Stimulated activated CD8-positive, alpha-beta memory T cell treated with anti-CD3 and anti-CD28 coated beads, Interleukin-4, amount 100 ng/mL, for 1 hour (primary cell): ENCODE measurements around the gene DEGS1.

Experiments used
- DNase-seq, 2 donors: peaks; one replicate each; pipeline ENCODE4 v3.0.0-alpha.2; 2020; ENCODE audit warnings: low read depth in 2 of 2, low spot score in 1 of 2

DEGS1 gene

DNA sequence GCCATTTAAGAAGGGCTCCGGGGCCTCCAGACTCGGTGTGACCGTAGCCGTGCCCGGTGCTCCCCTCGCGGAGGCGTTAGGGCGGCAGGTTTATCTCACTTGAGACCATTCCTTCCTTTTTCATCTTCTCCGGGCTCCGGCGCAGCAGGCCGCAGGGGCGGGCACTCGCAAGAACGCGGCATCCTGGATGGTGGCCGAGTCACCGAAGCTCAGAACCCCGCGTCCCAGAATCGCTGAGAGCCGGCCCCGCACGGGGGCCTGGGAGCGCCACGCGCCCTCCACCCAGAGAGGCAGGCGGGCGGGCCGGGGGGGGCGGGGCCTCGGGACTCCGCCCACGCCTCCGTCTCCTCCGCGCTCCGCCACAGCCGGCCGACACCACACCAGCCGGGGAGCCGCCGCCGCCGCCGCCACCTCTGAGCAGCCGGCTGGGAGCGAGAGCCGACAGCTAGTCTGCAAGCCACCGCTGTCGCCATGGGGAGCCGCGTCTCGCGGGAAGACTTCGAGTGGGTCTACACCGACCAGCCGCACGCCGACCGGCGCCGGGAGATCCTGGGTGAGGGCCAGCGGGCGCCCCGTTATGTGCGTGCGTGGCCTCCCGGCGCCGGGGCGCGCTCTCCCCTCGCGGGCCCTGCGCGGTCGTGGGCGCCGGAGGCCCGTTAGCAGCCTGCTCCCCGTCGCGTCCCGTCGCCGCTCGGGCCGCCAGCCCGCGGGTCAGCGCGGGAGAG lies at the start of gene DEGS1:
Gene DEGS1, plus strand, starts transcription at position 375 of the 725 bp plus-strand sequence. Its CDS starts 97 bp downstream, at position 472.
- peak; percentile 58 to 63 for DNase-seq

DNA sequence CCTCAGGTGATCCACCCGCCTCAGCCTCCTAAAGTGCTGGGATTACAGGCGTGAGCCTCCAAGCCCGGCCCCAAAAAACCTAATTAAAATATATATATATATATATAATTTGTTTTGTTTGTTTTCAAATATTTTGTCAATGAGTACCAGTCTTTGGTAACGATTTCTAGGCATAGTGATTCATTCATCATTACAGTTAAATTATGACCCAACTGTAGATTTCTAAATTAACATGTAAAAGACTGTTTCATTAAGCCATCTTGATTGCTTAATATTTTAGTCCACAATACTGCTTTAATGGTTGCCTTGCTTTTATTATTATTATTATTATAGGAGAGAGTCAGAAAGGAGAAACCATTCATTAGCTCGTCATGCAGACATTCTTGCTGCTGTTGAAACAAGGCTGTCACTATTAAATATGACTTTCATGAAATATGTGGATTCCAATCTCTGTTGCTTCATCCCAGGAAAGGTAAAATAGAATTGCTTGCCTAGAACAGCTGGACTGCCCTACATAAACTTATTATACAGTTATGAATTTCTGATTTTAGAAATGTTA lies 49.2 kb upstream of the DEGS1 start:
- DNase-seq: no peak

DNA sequence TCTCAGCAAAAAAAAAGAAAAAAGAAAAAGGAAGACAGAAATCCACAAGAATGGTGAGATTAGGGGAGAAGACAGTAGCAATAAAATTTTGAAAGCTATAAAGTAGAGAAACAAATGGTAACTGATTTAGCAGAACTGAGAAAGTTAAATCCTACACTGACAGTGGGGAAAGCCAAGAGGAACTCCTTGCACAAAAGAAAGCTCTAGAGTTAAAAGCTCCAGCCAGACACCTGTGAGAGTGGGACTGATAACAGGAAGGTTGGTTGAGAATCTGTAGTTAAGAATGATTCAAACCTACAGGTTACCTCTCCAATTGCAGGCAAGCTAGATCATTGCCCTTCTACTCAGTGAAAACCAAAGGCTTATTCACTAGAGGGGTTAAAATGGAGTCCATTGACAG lies 45.5 kb upstream of the DEGS1 start:
- DNase-seq: no peak

DNA sequence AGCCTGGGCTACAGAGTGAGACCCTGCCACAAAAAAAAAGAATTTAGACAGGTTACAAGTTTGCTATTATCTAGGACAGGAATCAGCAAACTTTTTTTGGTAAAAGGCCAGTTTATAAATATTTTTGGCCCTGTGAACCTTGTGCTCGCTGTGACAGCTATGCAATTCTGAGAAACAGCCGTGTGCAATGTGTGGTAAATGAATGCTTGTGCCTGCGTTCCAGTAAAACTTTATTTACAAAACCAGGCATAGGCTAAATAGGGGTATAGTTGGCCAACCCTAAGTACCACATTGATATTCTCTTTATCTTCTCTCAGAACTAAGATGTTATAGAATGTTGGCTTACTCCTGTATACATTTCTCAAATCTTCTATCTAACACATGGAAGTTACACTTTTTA lies 44.8 kb upstream of the DEGS1 start:
- no peak for DNase-seq

DNA sequence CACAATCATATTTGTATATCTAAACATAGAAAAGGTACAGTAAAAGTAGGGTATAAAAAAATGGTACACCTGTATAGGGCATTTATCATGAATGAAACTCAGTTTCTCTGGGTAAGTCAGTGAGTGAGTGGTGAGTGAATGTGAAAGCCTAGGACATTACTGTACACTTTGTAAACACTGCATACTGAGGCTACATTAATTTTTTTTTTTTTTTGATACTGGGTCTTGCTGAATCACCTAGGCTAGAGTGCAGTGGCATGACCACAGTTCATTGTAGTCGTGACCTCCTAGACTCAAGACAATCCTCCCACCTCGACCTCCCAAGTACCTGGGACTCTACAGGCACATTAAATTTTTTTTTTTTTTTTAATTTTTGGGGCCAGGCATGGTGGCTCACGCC lies 41.3 kb upstream of the DEGS1 start:
- no peak for DNase-seq

DNA sequence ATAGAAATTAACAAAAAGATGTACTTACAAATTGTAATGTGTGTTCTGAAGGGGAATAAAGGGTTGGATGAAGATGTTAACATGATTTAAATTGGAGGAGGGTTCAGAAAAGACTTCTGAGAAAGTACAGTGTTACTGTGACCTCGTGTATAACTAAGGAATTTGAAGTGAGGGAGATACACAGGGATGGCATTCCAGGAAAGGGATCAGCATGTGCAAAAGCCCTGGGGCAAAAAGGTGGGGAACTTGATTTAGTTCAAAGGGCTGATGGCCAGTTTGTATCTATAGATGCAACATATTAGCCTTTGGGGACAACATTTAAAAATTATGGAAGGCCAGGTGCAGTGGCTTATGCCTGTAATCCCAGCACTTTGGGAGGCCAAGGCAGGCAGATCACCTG lies 33.3 kb upstream of the DEGS1 start:
- no peak for DNase-seq

DNA sequence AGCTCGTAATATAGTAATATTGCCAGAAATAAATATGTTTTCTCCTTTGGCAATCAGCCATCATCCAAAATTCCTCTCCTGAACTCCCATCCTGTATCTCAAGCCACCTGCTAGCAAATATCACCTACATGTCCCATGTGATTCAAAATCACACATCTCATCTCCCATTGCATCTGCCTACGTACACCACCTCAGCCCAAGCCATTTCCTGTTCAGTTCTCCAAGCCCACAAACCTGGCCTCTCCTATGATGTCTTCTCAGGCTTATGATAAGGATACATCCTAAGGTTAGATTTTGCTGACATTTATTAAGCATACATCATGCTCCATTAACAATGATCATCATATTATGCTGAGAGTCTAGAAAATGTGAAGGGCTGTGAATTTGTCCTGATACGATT lies 31.9 kb upstream of the DEGS1 start:
- DNase-seq: no peak

DNA sequence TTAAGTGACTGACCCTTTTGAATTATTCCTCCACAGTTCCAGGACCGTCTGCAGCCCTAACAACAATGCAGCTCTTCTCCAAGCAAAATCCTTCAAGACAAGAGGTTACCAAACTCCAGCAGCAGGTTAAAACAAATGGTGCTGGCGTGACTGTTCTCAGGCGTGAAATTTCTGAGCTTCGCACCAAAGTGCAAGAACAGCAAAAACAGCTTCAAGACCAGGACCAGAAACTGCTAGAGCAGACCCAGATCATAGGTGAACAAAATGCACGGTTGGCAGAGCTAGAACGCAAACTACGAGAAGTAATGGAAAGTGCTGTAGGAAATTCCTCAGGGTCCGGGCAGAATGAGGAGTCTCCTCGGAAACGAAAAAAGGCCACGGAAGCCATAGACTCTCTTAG lies 25.7 kb upstream of the DEGS1 start:
- DNase-seq: no peak

DNA sequence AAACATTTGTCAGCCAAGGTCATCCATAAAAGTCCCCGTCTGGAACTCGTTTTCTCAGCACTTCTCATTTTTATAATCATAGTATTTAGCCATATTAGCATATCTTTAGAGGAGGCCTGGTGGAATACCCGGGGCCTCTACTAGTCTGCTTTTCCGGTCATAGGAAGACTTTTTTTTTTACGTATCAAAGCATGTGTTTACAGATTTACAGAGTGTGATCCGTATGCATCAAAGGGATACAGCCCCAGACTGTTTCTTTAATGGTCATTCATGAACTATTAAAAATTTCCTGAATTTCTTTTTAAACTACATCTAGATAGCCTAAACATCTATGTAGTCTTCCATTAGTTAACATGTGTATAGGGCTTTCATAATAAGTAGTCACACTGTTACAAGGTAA lies 23.5 kb upstream of the DEGS1 start:
- no peak for DNase-seq

DNA sequence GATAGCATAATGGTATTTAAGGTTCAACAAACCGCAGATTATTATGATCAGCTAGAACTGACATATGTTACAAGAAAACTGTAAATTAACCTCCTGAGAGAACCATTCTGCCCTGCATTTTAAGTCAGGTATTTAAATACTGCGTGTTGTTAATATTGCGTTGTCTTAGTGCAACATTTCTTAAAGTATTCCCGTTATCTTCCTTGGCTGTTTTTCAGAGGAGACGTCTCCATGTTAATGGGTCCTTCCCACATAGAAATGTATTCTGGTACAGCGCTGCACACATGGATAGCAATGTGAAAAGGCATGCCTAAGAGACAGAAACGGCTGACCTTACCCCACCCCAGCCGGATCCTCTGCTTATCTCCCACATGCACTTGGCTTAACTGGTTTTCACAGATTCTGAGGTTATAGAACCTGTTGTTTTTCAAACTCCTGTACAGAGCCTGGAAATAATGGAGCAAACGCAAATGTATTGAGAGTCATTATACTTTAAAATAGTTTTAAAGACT lies 22.8 kb upstream of the DEGS1 start:
- DNase-seq: no peak

DNA sequence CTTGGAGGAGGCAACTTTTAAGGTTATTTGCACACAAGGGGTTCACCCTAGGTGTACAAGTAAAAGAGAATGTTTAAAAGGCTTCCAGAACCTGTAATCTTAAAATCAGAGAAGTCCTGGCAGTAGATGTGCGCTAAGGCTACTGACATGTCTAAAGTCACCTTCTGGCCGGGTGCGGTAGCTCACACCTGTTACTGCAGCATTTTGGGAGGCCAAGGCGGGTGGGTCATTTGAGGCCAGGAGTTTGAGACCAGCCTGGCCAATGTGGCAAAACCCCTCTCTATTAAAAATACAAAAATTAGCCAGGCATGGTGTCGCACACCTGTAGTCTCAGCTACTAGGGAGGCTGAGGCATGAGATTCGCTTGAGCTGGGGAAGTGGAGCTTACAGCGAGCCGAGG lies 20.3 kb upstream of the DEGS1 start:
- DNase-seq: no peak

DNA sequence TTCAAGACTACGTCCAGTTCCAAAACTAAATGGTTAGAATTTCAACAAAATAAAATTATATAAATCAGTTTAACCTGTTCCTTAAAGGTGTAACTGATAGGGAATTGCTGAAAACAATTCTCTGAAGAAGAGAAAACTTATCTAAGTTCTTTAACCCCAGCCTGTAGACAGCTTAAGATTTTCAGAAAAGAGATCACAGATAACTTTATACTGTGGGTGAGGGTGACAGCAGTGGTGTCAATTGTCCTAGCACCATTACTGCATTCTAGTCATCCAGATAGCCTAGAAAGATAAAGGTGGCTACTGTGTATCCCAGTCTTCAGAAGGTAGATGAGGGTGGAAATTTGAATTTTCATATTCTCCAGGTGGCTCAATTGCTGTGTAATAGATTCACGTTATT lies 19.7 kb upstream of the DEGS1 start:
- DNase-seq: no peak

DNA sequence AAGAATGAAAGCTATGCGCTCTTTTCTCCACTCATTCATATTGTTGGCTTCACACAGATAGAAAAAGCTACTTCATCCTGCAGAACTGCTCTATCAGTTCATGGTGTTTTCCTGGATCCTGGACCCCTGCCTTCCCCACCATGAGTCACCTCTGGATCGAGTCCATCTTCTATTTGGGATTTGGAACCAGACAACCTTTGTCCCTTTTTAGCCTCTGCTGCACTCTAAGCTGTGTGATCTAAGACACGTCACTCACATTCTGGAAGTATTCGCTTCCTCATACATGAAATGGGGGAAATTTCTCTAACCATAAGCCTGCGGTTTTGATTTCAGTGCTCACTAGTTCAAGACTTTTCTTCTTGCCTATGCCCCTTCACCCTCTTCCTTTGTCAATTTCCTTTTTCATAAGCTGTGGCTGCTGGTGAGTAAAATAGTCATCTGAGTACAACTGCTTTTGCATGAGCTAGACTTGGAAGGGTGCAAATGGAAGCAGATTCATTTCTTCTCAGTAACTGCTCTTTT lies 14.1 kb upstream of the DEGS1 start:
- DNase-seq: no peak

DNA sequence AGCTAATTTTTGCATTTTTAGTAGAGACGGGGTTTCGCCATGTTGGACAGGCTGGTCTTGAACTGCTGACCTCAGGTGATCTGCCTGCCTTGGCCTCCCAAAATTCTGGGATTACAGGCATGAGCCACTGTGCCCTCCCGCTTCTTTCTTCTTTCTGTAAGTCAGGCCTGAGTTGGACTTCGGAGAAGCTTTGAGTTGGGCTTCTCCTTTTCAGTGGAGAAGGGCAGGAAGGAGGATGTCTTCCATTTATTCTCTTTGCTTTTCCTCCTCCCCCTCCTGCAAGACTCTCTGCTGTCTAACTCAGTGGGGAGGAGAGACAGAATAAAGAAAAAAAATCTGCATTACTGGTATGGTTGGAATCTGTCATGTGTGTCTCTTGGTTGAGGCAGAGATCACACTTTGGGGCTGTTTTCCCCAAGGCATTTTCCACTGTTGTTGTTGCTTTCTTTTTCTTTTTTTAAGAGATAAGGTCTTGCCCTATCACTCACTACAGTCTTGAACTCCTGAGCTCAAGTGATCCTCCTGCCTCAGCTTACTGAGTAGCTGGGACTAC lies 13.2 kb upstream of the DEGS1 start:
- DNase-seq: no peak

DNA sequence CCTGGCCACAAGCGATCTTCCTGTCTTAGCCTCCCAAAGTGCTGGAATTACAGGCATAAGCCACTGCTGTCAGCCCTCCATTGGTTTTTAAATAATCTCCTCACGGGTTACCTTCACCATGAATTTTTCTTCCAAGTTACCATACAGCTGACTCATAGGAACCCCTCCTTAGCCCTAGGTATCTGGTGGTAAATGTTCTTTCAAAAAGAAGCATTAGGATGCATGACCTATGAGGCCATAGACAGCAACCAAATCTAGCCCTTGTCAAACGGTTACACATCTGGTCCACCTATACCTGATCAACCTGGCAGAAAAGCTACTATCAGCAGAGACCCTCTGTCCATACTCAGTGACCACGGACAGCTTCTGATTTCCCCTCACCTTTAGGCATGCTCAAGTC lies 12.7 kb upstream of the DEGS1 start:
- DNase-seq: no peak

DNA sequence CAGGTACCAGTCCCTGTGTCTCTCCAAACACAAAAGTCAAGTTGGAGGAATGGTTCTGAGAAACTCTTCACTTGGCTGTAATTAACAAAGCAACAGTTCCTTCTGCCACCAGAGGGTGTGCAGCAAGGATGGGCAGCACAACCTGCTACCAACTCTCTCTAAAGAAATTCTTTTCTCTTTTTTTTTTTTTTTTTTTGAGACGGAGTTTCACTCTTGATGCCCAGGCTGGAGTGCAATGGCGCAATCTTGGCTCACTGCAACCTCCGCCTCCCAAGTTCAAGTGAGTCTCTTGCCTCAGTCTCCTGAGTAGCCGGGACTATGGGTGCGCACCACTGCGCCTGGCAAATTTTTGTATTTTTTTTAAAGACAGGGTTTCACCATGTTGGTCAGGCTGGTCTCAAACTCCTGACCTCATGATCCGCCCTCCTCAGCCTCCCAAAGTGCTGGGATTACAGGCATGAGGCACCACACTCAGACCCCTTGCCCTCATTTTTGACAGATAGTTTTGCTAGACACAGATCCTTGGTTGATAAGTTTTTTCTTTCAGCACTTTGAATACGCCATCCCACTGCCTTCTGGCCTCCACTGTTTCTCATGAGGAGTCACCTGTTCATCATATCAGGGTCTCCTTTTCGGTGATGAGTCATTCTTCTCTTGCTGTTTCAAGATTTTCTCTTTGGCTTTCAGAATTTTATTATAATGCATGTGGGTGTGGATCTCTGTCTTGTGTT lies 12.1 kb upstream of the DEGS1 start:
- peak in 1 of 2 donors; percentile 5 for DNase-seq

DNA sequence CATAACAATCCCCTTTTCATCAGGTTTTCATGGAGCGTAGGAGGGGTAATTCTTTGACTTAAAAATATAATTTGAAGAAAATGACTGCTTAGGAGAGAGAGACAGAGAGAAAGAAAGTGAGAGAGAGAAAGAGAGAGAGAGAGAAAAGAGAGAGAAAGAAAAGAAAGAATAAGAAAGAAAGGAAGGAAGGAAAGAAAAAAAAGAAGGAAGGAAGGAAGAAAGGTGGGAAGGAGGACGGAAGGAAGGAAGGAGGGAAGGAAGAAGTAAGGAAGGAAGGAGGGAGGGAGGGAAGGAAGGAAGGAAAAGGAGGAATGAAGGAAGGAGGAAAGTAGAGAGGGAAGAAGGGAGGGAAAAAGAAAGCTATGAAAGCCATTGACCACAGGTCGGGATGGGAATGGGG lies 10.8 kb upstream of the DEGS1 start:
- no peak for DNase-seq

DNA sequence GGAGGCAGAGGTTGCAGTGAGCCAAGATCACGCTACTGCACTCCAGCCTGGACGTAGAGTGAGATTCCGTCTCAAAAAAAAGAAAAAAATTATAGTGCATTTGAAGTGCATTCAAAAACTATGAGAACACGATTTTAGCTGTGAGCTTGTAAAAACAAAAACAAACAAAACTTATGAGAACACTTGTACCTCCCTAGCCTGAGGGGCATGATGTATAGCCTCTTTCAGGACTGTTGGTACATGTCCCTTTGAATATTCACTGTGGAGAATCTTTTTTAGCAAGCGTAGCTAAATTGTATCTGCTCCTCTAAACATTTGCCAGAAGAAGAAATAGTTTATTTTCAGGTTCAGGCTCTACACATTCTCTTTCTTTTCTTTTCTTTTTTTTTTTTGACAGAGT lies 9.5 kb upstream of the DEGS1 start:
- DNase-seq: no peak

DNA sequence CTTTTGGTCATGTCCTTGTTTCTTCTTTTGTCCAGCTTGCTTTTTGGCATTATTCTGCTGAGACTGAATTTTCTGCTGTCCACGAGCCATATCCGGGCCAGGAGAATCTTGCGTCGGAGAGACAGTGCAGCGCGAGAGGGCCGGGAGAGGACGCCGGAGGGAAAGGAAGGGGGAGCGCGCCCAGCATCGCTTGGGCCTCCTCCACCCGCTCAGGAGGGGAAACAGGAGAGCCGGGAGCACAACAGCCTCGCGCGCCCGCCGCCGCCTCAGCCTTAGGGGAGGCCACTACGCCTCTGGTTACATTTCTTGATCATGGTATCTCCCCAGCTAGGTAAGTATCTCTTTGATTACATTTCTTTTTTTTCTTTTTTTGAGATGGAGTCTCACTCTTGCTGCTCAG lies 7.4 kb upstream of the DEGS1 start:
- no peak for DNase-seq

DNA sequence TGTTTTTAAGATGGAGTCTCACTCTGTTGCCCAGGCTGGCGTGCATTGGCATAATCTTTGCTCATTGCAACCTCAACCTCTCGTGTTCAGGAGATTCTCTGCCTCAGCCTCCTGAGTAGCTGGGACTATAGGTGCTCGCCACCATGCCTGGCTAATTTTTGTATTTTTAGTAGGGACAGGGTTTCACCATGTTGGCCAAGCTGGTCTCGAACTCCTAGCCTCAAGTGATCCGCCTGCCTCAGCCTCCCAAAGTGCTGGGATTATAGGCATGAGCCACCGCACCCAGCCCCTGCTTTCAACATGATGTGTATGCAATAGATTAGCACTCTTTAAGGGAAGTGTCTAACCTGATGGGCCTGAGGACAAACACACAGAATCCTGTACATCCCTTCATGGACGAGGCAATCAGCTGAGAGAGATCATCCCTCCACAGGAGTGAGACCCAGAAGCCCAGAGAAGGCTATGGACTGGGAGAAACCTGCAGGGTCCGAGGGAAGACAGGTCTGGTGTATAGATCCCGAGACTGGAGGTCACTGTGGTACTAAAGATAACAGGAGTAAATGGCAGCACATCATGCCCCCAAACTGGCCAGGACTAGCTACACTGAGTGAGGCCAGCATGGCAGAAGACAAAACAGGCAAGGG lies 5.6 kb upstream of the DEGS1 start:
- DNase-seq: no peak

DNA sequence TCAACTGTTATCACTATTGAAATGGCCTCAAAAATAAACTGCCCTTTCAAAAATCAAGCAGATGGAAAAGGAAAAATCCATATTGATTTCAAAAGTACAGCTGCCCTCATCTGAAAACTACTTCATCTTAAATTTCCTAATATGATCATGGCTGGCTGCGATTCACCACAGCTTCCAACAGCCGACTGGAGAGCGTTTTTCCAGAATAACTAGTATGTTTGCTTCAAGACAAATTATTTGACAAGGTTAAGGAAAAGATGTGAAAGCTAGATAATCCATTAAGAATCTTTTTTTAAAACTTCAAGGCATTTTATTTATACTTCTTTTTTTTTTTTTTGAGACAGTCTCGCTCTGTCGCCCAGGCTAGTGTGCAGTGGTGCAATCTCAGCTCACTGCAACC lies 4.1 kb upstream of the DEGS1 start:
- no peak for DNase-seq
